OCI-LY1 (cell line): ENCODE data around the gene TUBGCP4.

Experiments used
- H2AFZ ChIP-seq: fragments of 200-600 bp; sonication (generic), shearing (Covaris generic); 2 replicates; pipeline ENCODE4 v1.6.0; 2014; ENCODE audit warnings: antibody characterized with exemption, mild to moderate bottlenecking, low read length
- H3F3A ChIP-seq: fragments of 200-600 bp; sonication (generic), shearing (Covaris generic); 2 replicates; pipeline ENCODE4 v1.6.0; 2014; ENCODE audit warnings: mild to moderate bottlenecking, antibody characterized with exemption, low read length, moderate library complexity; ENCODE audit not compliant: insufficient read depth
- H3K27ac ChIP-seq: fragments of 200-600 bp; sonication (generic); 2 replicates; pipeline ENCODE4 v1.5.1; 2014; ENCODE audit warnings: low read length, mixed run types, mild to moderate bottlenecking, low read depth; ENCODE audit not compliant: poor library complexity, severe bottlenecking
- H3K27me3 ChIP-seq: fragments of 200-600 bp; sonication (generic); 2 replicates; pipeline ENCODE4 v1.6.0; 2014; ENCODE audit warnings: antibody characterized with exemption, mild to moderate bottlenecking, low read length, moderate library complexity; ENCODE audit not compliant: insufficient read depth
- H3K36me3 ChIP-seq: fragments of 200-600 bp; sonication (generic); 2 replicates; pipeline ENCODE4 v1.6.1; 2014; ENCODE audit warnings: mild to moderate bottlenecking, antibody characterized with exemption, low read length, moderate library complexity, mixed read lengths; ENCODE audit not compliant: insufficient read depth
- H3K4me1 ChIP-seq: fragments of 200-600 bp; sonication (generic); 2 replicates; pipeline ENCODE4 v1.5.1; 2014; ENCODE audit warnings: mild to moderate bottlenecking, low read length, moderate library complexity; ENCODE audit not compliant: insufficient read depth, severe bottlenecking
- H3K4me2 ChIP-seq: fragments of 200-600 bp; sonication (generic), shearing (Covaris generic); 2 replicates; pipeline ENCODE4 v1.6.1; 2014; ENCODE audit warnings: low read length
- H3K4me3 ChIP-seq: fragments of 200-600 bp; sonication (generic); 2 replicates; pipeline ENCODE4 v1.5.1; 2014; ENCODE audit warnings: low read length, low read depth, mild to moderate bottlenecking, mixed read lengths; ENCODE audit not compliant: poor library complexity, severe bottlenecking
- H3K79me2 ChIP-seq: fragments of 200-600 bp; shearing (Covaris generic); 2 replicates; pipeline ENCODE4 v1.6.1; 2016; ENCODE audit warnings: mixed run types, low read length, mixed read lengths; ENCODE audit not compliant: insufficient read depth
- H3K9ac ChIP-seq: fragments of 200-600 bp; sonication (generic), shearing (Covaris generic); 2 replicates; pipeline ENCODE4 v1.6.1; 2014; ENCODE audit warnings: mild to moderate bottlenecking, low read length, mixed read lengths
- H3K9me2 ChIP-seq: fragments of 200-600 bp; sonication (generic), shearing (Covaris generic); 2 replicates; pipeline ENCODE4 v1.6.1; 2014; ENCODE audit warnings: low read depth, mild to moderate bottlenecking, low read length, mixed read lengths
- H3K9me3 ChIP-seq: fragments of 200-600 bp; shearing (Covaris generic); 2 replicates; pipeline ENCODE4 v1.6.1; 2014; ENCODE audit warnings: low read length, mixed read lengths
- H4K20me1 ChIP-seq: fragments of 200-600 bp; sonication (generic), shearing (Covaris generic); 2 replicates; pipeline ENCODE4 v1.6.0; 2016; ENCODE audit warnings: mild to moderate bottlenecking, low read length; ENCODE audit not compliant: insufficient read depth
- EZH2 ChIP-seq: fragments of 200-600 bp; sonication (generic), shearing (Covaris generic); IDR thresholded peaks from 2 replicates; pipeline ENCODE4 v1.8.0; 2017; ENCODE audit warnings: borderline replicate concordance, mixed run types, mild to moderate bottlenecking, antibody characterized with exemption, low read length, moderate library complexity, mixed read lengths
- TF ChIP-seq, protein P1 (sequence below): fragments of 200-600 bp; sonication (generic), shearing (Covaris generic); IDR thresholded peaks from 2 replicates; pipeline ENCODE4 v1.5.1; 2017; ENCODE audit warnings: mild to moderate bottlenecking, antibody characterized with exemption, low read length, moderate library complexity, mixed read lengths

The TUBGCP4 gene

DNA sequence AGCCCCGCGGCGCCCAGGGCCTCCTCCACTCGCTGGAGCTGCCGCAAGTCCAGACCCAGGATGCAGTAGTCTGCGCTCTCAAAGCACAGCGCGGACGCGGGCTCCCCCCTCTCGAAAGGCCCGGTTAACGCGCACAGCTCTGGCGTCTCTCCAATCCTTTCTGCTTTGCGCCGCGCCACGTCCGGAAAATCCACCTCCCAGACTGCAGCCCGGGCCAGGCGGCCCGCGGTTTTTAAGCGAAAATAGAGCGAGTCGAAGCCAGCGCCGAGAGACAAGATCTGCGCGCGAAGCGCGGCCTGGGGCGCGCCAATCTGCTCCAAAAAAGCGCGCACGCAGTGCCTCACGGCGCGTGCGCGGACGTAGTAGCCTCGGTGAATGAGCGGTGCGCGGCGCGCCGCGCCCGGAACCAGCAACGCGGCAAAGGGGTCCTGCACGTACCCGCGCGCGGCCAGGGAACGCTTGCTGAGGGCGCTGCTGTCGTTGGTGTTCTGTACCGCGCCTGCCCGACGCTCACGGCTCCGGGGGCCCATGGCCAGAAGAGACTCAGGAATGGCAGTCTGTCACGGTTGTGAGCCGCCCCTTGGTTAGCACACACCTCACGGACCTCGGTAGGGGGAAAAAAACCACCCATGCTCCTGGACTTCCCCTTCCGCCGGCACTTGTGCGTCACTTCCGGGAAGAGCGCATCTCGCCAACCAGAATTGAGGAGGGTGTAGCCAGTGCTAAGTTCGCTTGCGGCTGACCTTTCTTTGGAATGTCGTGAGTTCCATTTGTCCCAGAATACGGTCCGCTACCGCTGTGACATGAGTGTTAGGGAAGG, 40.7 kb upstream of the TUBGCP4 start, which contains the start of gene LCMT2:
TSS of gene LCMT2 (minus strand) at position 614 of the 820 bp plus-strand sequence. CDS start at position 530, 84 bp downstream.
- Histone ChIP-seq H3K36me3 (peaks cover 35% of the 10 kb centered on the region), H3K4me1 (peaks cover 28% of the 10 kb centered on the region), H3K9ac (peak within 1 kb of the TSS; percentile 85), H3K9me2 (no peaks in the 10 kb centered on the region), H3K9me3 (no peaks in the 10 kb centered on the region), H3K79me2 (no peaks in the 10 kb centered on the region), H3K27ac (peak within 1 kb of the TSS; percentile 74), H3K27me3 (no peaks in the 10 kb centered on the region), H3F3A (no peaks in the 10 kb centered on the region), H3K4me2 (peak within 1 kb of the TSS; percentile 69), H2AFZ (peak within 1 kb of the TSS; percentile 28), H3K4me3 (peak within 1 kb of the TSS; percentile 75), H4K20me1 (no peaks in the 10 kb centered on the region)
- TF ChIP-seq, protein P1, sequence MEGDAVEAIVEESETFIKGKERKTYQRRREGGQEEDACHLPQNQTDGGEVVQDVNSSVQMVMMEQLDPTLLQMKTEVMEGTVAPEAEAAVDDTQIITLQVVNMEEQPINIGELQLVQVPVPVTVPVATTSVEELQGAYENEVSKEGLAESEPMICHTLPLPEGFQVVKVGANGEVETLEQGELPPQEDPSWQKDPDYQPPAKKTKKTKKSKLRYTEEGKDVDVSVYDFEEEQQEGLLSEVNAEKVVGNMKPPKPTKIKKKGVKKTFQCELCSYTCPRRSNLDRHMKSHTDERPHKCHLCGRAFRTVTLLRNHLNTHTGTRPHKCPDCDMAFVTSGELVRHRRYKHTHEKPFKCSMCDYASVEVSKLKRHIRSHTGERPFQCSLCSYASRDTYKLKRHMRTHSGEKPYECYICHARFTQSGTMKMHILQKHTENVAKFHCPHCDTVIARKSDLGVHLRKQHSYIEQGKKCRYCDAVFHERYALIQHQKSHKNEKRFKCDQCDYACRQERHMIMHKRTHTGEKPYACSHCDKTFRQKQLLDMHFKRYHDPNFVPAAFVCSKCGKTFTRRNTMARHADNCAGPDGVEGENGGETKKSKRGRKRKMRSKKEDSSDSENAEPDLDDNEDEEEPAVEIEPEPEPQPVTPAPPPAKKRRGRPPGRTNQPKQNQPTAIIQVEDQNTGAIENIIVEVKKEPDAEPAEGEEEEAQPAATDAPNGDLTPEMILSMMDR = no peak
- TF ChIP-seq EZH2 = no peak

DNA sequence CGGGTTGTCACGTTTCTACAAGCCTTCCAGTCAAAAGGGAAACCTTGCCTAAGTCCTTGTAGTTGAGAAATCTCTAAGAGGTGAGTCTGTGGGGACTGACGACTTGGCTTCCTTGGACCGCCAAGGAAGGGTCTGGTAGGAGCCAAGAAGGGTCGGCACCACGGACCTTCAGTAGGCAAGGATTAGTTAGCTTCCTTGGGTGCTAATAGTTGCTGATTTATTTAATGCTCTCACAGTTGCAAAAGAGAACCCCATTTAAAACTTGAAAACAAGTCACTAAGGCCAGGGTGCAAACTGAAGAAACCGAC, 40.2 kb upstream of the TUBGCP4 start:
- Histone ChIP-seq H3K79me2 (no peaks in the 10 kb centered on the region), H3K27me3 (no peaks in the 10 kb centered on the region), H3K9ac (peak overlapping the region; percentile 85), H3K4me3 (peak overlapping the region; percentile 75), H2AFZ (peak overlapping the region; percentile 6; the same call in 1 of the 2 replicates), H3K9me3 (no peaks in the 10 kb centered on the region), H4K20me1 (no peaks in the 10 kb centered on the region), H3K36me3 (peaks cover 39% of the 10 kb centered on the region), H3K9me2 (no peaks in the 10 kb centered on the region), H3K27ac (peak overlapping the region; percentile 74), H3F3A (no peaks in the 10 kb centered on the region), H3K4me1 (peaks cover 28% of the 10 kb centered on the region), H3K4me2 (peak overlapping the region; percentile 69)
- TF ChIP-seq, protein P1 = no peak
- no peak for TF ChIP-seq EZH2

DNA sequence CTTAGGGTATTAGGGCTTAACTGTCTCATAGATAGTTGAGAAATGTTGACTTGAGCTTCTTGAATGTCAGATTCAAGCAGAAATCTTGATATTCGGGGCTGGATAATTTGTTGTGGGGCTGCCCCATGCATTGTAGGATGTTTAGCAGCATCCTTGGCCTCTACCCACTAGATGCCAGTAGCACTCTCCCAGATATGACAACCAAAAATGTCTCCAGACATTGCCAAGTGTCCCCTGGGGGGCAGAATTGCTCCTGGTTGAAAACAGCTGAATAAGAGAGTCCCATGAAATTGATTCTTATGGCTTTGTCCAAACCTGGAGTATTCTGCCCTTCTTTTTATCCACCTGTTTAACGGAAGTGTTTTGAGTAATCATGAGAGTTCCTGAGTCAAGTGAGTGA, 24.6 kb upstream of the TUBGCP4 start:
- Histone ChIP-seq H3K36me3 (peaks cover 63% of the 10 kb centered on the region), H3K4me2 (no peak overlapping the region), H4K20me1 (no peaks in the 10 kb centered on the region), H3K27ac (no peak overlapping the region), H3K9me2 (no peaks in the 10 kb centered on the region), H3K4me1 (no peaks in the 10 kb centered on the region), H3K4me3 (no peak overlapping the region), H3K9ac (no peak overlapping the region), H2AFZ (no peak overlapping the region), H3F3A (no peaks in the 10 kb centered on the region), H3K27me3 (no peaks in the 10 kb centered on the region), H3K9me3 (no peaks in the 10 kb centered on the region), H3K79me2 (no peaks in the 10 kb centered on the region)
- TF ChIP-seq, protein P1 = peak; percentile 15; the same call in 1 of the 2 replicates
- TF ChIP-seq EZH2 = no peak
